ENCODE measurements around the gene CCNG2.

- TF ChIP-seq CTCF (IDR thresholded peaks at IDR 0.05), result no peak
- TF ChIP-seq POLR2A (IDR thresholded peaks at IDR 0.05), result no peak
These were observed 44.9 kb downstream of the CCNG2 start for GRCh38 chr4:77201857-77202256.

All from uterus (tissue), 2 donors.